Measurements from ENCODE around the gene PARVA. TPM values are rescaled to one million over a fixed set of nuclear protein-coding genes. Genes with fewer than 3 reads are reported as not detected.

Gene PARVA
- total RNA-seq, 1 experiment from 2014 or later, result 10.4 TPM

GRCh38 chr11:12560362-12560761 is 183.0 kb downstream of the PARVA start:
- H3K36me3 Mint-ChIP-seq, result no peaks in the 10 kb centered on the region
- peaks cover 2% of the 10 kb centered on the region for H3K27me3 Mint-ChIP-seq (ENCODE audit: low read depth)
- peaks cover 24% of the 10 kb centered on the region for H3K4me1 Mint-ChIP-seq
- no peak overlapping the region for H3K4me3 Mint-ChIP-seq
- ChIA-PET CTCF (no interaction called here), POLR2A (interaction anchor here (0.6 kb wide), 1 partner anchor 23 kb away, joined by 3 read pairs; no protein-coding TSS in a partner anchor)
- H3K27ac Mint-ChIP-seq, result no peak overlapping the region
- ATAC-seq (no peak), DNase-seq (ENCODE audit: low spot score) (no peak)
- no peaks in the 10 kb centered on the region for H3K9me3 Mint-ChIP-seq
- TF ChIP-seq JAZF1 (CRISPR knock-in tag; IDR thresholded peaks at IDR 0.05) (no peak), PRDM15 (CRISPR knock-in tag; IDR thresholded peaks at IDR 0.05) (no peak), FOXK1 (CRISPR knock-in tag; IDR thresholded peaks at IDR 0.05) (no peak), ELF4 (CRISPR knock-in tag; IDR thresholded peaks at IDR 0.05; ENCODE audit: low read depth) (no peak), HMGA2 (CRISPR knock-in tag; IDR thresholded peaks at IDR 0.05) (no peak), GABPB1 (CRISPR knock-in tag; IDR thresholded peaks at IDR 0.05) (no peak), NR1H2 (CRISPR knock-in tag; IDR thresholded peaks at IDR 0.05) (no peak)
- TF ChIP-seq, protein P1, sequence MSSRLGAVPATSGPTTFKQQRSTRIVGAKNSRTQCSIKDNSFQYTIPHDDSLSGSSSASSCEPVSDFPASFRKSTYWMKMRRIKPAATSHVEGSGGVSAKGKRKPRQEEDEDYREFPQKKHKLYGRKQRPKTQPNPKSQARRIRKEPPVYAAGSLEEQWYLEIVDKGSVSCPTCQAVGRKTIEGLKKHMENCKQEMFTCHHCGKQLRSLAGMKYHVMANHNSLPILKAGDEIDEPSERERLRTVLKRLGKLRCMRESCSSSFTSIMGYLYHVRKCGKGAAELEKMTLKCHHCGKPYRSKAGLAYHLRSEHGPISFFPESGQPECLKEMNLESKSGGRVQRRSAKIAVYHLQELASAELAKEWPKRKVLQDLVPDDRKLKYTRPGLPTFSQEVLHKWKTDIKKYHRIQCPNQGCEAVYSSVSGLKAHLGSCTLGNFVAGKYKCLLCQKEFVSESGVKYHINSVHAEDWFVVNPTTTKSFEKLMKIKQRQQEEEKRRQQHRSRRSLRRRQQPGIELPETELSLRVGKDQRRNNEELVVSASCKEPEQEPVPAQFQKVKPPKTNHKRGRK (CRISPR knock-in tag; IDR thresholded peaks at IDR 0.05; ENCODE audit: borderline replicate concordance), result no peak
- TF ChIP-seq, protein P2, sequence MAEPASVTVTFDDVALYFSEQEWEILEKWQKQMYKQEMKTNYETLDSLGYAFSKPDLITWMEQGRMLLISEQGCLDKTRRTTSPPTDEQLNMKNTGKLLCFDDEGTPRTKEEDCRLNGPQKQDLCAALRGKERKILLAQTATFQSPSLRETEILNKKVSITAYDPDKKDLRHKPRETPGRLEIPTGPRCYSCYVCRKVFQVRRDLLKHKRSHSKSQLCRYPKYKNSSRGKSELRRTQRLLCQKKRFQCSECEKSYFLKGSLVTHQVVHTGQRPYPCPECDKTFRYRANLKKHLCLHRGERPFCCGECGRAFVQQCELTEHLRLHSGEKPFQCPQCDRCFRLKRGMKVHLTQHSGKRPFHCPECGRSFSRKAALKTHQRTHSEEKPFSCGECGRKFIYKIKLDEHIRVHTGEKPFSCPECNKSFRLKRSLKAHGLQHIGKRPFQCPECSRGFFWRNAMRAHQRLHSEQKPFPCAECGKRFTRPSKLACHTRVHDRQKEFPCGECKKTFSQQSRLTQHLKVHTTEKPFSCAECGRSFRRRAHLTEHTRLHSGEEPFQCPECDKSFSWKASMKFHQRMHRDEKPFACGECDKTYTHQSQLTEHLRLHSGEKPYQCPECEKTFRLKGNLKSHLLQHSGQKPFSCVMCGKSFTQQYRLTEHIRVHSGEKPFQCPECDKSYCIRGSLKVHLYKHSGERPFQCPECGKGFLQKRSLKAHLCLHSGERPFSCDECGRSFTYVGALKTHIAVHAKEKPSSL (CRISPR knock-in tag; conservative IDR thresholded peaks at IDR 0.05), result no peak

DNA sequence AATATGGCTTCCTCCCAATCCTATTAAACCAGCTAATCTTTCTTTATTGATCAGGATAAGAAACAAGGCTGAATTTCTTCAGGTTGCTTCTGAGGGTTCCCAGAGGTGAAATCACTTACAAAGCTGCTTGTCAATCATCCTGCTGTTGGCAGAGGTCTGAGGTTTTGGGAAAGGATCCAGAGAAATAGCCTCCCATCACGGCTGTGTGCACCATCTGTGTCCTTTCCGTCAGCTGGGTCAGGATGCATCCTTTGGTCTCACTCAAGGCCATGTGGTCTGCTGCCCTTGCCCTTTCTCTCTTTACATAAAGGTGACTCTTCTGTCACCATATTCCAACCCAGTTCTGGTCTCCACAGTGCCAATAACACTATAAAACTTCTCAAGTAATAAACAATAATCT is 183.5 kb downstream of the PARVA start:
- no peak overlapping the region for H3K27ac Mint-ChIP-seq
- H3K9me3 Mint-ChIP-seq, result peaks cover 1% of the 10 kb centered on the region
- H3K27me3 Mint-ChIP-seq (ENCODE audit: low read depth), result peaks cover 2% of the 10 kb centered on the region
- peaks cover 20% of the 10 kb centered on the region for H3K4me1 Mint-ChIP-seq
- H3K4me3 Mint-ChIP-seq, result no peak overlapping the region
- no peak for DNase-seq (ENCODE audit: low spot score)
- POLR2A ChIA-PET, result interaction anchor here (0.6 kb wide), 1 partner anchor 22 kb away, joined by 3 read pairs; no protein-coding TSS in a partner anchor
- CTCF ChIA-PET, result no interaction called here
- ATAC-seq, result no peak
- H3K36me3 Mint-ChIP-seq, result no peaks in the 10 kb centered on the region
- TF ChIP-seq, protein P3, sequence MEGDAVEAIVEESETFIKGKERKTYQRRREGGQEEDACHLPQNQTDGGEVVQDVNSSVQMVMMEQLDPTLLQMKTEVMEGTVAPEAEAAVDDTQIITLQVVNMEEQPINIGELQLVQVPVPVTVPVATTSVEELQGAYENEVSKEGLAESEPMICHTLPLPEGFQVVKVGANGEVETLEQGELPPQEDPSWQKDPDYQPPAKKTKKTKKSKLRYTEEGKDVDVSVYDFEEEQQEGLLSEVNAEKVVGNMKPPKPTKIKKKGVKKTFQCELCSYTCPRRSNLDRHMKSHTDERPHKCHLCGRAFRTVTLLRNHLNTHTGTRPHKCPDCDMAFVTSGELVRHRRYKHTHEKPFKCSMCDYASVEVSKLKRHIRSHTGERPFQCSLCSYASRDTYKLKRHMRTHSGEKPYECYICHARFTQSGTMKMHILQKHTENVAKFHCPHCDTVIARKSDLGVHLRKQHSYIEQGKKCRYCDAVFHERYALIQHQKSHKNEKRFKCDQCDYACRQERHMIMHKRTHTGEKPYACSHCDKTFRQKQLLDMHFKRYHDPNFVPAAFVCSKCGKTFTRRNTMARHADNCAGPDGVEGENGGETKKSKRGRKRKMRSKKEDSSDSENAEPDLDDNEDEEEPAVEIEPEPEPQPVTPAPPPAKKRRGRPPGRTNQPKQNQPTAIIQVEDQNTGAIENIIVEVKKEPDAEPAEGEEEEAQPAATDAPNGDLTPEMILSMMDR (IDR thresholded peaks at IDR 0.05), result no peak
- TF ChIP-seq FOXK1 (CRISPR knock-in tag; IDR thresholded peaks at IDR 0.05) (no peak), TP53 (CRISPR knock-in tag; IDR thresholded peaks at IDR 0.05) (no peak), FOXP4 (CRISPR knock-in tag; IDR thresholded peaks at IDR 0.05) (no peak), MXD4 (CRISPR knock-in tag; IDR thresholded peaks at IDR 0.05; ENCODE audit: borderline replicate concordance) (no peak), GABPB1 (CRISPR knock-in tag; IDR thresholded peaks at IDR 0.05) (no peak), ATF1 (CRISPR knock-in tag; IDR thresholded peaks at IDR 0.05) (no peak), ZNF532 (CRISPR knock-in tag; IDR thresholded peaks at IDR 0.05; ENCODE audit: borderline replicate concordance) (no peak)
- TF ChIP-seq, protein P4, sequence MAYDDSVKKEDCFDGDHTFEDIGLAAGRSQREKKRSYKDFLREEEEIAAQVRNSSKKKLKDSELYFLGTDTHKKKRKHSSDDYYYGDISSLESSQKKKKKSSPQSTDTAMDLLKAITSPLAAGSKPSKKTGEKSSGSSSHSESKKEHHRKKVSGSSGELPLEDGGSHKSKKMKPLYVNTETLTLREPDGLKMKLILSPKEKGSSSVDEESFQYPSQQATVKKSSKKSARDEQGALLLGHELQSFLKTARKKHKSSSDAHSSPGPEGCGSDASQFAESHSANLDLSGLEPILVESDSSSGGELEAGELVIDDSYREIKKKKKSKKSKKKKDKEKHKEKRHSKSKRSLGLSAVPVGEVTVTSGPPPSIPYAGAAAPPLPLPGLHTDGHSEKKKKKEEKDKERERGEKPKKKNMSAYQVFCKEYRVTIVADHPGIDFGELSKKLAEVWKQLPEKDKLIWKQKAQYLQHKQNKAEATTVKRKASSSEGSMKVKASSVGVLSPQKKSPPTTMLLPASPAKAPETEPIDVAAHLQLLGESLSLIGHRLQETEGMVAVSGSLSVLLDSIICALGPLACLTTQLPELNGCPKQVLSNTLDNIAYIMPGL (CRISPR knock-in tag; IDR thresholded peaks at IDR 0.05), result no peak

Data from WTC11 (cell line).